Cardiac septum (tissue), 1 donor: ENCODE data around the gene MICAL1. TPM values are rescaled to one million over a fixed set of nuclear protein-coding genes. Genes with fewer than 3 reads are reported as not detected.

ENCODE experiments used
- DNase-seq: peaks from one replicate; pipeline ENCODE4 v3.0.0-alpha.2; 2020; ENCODE audit warnings: low spot score
- intact Hi-C: fragments of 100-400 bp; cut with DNase I; formaldehyde crosslinking; loops from one replicate; pipeline ENCODE4 v1.14.0; 2022
- long read RNA-seq: library from polyadenylated mRNA; unstranded; transcript quantifications from one replicate; pipeline ENCODE4 v2.0.0, GENCODE V29; 2021
- total RNA-seq: library from RNA; stranded (reverse); fragmentation: NEBNext Ultra II Directional; extraction: Animal tissue kit (Norgen Biotek cat#: 25700); gene quantifications from one replicate; pipeline ENCODE4 v1.2.1, GENCODE V29; 2021
- donor health status: DM: no; HTN: no; CAD: no.

The MICAL1 gene
- 7.7 TPM for total RNA-seq
- long read RNA-seq, partial matches to known transcripts: 1 of 13 reads
- long read RNA-seq, other reads (novel, unspliced or antisense): 11 of 13 reads

- peak; percentile 91 for DNase-seq
- intact Hi-C loops: loop anchor here (5.0 kb wide), 1 partner anchor 73 kb away; the partner anchor contains the start of gene CD164
These were observed at the start of gene MICAL1 for GRCh38 chr6:109455437-109456110. MICAL1 (minus strand) TSS chr6:109455772; CDS start chr6:109454196, 1,576 bp downstream.

DNA sequence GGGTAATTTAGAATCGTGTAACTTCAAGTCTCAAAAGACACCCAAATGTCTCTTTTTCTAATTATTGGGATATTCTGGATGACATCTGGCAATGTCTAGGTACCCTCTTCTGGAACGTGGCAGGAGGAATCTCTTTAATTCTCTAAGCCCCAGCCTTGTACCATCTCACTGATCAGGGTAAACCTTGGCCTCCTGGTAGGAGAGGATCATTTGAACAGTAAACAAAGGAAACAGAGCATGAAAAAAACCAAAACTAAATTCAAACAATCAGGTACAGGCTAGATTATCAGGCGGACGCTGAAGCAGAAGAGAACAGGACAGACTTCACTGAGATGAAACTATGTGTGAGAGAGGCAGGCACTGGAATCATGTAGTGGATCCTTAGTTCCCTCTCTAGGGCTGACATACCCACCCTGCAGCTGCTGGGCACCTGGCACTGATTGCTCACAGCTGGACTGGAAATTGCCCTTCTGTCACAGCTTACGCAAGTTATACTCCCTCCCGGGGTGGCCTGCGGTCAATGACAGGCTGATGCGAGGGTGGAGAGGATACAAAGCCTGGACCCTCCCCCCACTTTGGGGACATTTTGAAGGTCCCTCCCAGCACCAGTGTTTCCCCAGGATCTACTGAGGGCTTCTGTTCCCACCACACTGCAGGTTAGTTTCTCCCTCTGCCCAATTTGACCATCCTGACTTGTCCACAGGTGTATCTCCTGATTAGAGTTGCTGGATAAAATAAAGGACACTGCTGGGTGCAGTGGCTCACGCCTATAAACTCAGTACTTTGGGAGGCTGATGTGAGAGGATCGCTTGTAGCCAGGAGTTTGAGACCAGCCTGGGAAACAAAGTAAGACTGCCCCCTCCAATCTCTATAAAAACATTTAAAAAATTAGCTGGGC, 48.0 kb upstream of the MICAL1 start:
- DNase-seq: no peak
- intact Hi-C loops: no loop called here

GRCh38 chr6:109498936-109499335, 43.4 kb upstream of the MICAL1 start:
- intact Hi-C loops: no loop called here
- DNase-seq: no peak

- intact Hi-C loops: no loop called here
- DNase-seq: no peak
These were observed 42.5 kb upstream of the MICAL1 start for GRCh38 chr6:109498052-109498451.

DNA sequence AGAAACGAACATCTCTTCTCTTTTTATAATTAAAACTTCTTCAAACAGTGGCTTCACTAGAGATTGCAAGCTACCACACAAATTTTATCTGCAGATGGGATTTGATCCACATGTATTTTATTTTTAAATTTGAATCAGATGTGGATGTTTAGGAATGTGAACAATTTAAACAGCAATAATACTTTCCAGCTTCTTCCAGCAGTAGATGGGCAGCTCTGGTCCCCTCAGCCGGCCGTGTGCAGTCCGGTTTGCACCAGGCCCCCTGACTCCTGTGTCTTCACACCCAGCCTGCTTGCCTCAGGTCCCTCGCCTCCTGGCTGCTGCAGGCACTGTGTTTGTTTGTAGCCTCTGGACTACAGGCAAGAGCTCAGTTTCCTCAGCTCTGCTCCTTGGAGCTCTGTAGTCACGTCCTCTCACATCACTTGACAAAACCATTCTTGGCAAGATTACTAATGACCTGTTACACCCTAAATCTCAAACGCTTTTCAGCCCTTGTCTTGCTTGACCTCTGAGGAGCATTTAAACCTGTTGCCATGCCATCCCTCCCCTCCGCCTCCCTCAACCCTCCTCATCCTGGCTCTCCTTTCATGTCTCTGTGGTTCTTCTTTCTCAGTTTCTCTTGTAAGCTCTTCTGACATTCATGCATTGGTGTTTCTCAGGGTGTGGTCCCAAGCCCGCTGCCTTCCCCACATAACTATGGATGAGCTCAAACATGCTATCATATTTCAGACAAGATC, 40.6 kb upstream of the MICAL1 start:
- intact Hi-C loops: no loop called here
- DNase-seq: no peak

GRCh38 chr6:109493865-109494264, 38.3 kb upstream of the MICAL1 start:
- intact Hi-C loops: no loop called here
- DNase-seq: no peak

DNA sequence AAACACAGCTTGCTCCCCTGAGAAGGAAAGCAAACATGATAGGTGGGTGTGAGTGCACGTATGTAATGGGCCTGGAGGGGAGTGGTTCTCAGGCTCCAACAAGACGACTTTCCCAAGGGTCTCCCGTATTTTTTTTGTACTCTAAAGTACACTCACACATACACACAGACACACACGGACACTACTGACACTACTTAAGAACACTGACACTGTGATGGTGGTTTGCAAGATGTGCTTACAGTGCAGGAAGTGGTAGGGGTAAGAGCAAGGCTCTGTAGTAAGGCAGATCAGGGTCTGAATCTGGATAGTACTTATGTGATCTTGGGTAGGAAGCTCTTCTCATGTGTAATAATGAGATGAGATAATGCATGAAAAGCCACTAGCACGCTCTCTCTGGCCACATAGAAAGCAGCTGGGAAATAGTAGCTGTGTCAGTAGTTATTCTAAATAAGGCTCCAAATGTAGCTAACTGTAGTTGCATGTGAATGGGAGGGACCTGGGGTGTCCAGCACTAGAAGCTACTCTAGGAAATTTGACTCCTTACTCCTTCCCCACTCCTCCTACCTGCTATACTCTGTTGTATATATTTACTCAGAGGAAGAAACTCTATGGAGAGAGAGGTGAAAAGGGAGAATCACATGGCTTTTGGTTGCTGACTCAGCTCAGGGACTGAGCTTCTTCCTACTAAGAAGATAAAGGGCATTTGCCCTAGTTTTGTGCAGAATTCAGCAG, 35.8 kb upstream of the MICAL1 start:
- DNase-seq: no peak
- intact Hi-C loops: no loop called here

- no peak for DNase-seq
- intact Hi-C loops: no loop called here
These were observed 35.1 kb upstream of the MICAL1 start for GRCh38 chr6:109490713-109491112.

- no peak for DNase-seq
- intact Hi-C loops: no loop called here
These were observed 32.4 kb upstream of the MICAL1 start for GRCh38 chr6:109488001-109488400.

DNA sequence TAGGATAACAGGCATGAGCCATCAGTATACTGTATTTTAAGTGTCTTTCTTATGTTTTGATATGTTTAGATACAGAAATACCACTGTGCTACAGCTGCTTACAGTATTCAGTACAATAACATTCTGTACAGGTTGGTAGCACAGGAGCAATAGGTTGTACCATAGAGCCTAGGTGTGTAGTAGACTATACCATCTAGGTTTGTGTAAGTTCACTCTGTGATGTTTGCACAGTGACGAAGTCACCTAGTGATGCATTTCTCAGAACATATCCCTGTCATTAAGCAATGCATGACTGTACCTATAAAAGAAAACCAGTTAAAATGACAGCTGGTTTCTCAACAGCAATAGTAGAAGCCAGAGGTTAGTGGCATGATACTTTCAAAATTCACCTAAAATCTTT, 30.5 kb upstream of the MICAL1 start:
- no peak for DNase-seq
- intact Hi-C loops: no loop called here

- intact Hi-C loops: no loop called here
- no peak for DNase-seq
These were observed 29.8 kb upstream of the MICAL1 start for GRCh38 chr6:109485266-109485935.

- no peak for DNase-seq
- intact Hi-C loops: loop anchor here (5.0 kb wide), 1 partner anchor 42 kb away; the partner anchor contains the start of genes PPIL6 and SMPD2
These were observed 28.6 kb upstream of the MICAL1 start for GRCh38 chr6:109484122-109484521.

DNA sequence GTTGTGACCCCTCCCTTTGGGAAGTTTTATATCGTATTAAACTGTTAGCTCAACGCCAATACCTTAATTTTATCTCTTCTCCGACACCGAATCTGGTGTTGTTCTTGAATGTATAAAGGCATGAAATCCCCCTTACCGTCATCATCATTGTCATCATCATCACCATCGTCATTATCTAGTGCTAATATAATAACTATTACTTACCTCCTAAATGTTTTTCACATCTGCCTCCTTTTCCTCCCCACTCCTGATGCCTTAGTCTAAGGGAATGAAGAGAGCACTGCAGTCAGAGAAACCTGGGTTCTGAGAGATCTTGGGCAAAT, 28.1 kb upstream of the MICAL1 start:
- intact Hi-C loops: loop anchor here (5.0 kb wide), 1 partner anchor 41 kb away; the partner anchor contains the start of genes PPIL6 and SMPD2

DNA sequence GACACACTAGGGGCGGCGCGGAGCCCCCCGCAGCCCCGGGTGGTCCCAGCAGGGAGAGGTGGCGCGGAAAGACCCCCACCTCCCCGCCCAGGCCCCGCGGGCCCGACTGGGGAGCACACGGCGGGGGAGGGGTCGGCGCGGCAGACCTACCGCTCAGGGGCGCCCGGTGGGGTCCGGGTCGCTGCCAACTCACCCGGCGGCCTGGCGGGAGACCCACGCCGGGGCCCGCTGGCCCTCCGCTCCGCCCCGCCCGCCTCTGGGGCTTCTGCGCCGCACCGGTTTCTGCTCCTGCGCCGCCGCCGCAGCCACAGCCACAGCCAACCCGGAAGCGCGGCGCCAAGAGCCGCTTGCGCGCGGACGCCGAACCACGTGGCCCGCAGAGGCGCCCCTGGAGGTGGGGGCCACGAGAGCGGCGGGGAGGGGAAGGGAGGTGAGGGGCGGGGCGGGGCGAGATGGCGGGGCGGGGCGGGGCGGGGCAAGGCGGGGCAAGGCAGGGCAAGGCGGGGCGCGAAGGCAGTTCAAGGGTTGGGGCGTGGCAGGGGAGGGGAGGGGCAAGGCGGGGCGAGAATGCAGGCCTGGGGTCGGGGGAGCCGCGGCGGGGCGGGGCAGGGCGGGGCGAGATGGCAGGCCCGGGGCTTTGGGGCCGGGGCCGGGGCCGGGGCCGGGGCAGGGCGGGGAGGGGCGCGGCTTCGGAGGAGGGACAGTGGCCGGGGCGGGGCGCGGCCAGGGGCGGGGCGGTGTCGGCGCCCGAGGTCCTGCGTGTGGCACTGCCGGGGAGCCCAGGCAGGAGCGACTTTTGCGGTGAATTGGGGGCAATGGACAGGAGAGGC, 27.5 kb upstream of the MICAL1 start, which contains the start of gene ZBTB24:
Gene ZBTB24 (minus strand): TSS at position 315 of the 830 bp plus-strand sequence. CDS start 1,193 bp downstream, outside the sequence.
- intact Hi-C loops: loop anchor here (5.0 kb wide), 1 partner anchor 41 kb away; the partner anchor contains the start of genes PPIL6 and SMPD2

More for the DNA sequence above, 28.1 kb upstream of the MICAL1 start:
- no peak for DNase-seq

DNA sequence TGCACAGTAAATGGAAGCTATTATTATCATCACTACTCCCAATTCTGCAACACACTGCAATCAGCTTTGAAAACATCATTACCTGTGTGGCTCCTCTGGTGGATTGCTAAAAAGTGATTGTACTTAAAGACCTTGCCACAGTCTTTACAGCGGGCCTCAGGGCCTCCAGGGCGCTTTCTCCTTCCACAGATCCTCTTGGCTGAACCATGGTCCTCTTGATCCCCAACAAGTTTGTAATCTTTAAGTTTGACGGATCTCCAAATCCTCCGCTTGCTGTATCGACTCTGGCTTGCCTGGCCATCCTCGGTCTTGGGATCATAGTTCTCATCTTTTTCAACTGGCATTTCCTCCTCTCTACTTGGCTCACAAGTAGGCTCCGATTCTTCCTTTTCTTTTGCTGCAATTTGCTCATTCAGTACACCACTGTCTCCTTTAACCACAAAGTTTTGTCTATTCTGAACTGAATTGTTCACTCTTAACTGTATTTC, 25.5 kb upstream of the MICAL1 start:
- intact Hi-C loops: loop anchor here (5.0 kb wide), 1 partner anchor 39 kb away; the partner anchor contains the start of genes PPIL6 and SMPD2

More for the DNA sequence above, 27.5 kb upstream of the MICAL1 start, which contains the start of gene ZBTB24:
- DNase-seq: peak; percentile 95

GRCh38 chr6:109478841-109479624, 23.5 kb upstream of the MICAL1 start:
- intact Hi-C loops: no loop called here
- DNase-seq: no peak

More for the DNA sequence above, 25.5 kb upstream of the MICAL1 start:
- DNase-seq: no peak
